ENCODE data around the gene TNS1.
A peak's percentile ranks its signal among the peaks of the same experiment; 100 is the strongest.

The TNS1 gene

DNA sequence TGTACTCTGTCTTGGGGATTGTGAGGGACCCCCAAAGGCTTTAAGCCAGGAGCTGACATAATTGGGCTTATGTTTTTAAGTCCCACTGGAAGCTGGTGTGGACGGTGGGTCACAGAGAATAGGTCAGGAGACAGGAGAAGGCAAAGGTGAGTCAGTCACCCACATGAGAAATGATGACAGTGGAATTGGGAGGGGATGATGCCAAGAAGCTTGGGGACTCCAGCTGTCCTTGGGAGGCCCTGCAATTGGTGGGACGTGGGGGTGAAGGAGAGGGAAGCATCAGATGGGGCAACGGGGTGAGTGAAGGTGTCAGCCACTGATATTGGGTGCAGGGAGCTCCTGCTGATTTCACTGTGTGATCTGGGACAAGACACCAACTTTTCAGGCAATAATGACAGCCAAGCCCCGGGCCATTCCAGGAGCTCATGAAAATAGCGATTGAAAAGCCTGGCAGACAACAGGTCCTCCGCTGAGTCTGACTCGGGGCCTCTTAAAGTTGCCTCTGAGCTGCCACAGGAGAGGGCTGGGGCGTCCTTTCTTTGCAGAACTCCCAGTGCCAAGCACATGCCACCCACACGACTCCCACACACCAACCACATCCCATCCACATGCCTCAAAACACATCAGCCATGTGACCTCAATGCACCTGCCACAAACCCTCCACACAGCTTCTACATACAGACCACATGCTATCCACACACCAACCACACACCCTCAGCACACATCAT lies 13.4 kb downstream of the TNS1 start:
- in situ Hi-C loops (cut with MboI; ENCODE audit: low pct_unique_long_range_greater_than_20kb, low sequenced_read_pairs) = no loop called here
- DNase-seq = no peak

DNA sequence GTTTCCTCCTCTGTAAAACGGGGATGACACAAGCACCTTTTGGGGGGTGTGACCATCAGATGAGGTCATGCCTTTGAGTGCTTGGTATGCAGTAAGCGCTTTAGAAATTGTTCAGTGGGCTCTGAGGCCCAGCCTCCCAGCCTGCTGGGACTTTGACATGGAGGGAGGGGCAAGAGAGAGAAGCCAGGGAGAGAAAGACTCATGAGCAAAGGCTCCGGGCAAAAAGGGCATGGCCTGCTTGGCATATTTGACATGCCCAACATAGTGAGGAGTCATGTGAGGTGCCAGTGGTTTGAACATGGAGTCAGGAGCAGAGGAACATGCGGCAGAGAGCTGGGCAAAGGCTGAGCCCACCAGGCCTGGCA lies 14.0 kb downstream of the TNS1 start:
- in situ Hi-C loops (cut with MboI; ENCODE audit: low pct_unique_long_range_greater_than_20kb, low sequenced_read_pairs) = no loop called here
- DNase-seq = no peak

DNA sequence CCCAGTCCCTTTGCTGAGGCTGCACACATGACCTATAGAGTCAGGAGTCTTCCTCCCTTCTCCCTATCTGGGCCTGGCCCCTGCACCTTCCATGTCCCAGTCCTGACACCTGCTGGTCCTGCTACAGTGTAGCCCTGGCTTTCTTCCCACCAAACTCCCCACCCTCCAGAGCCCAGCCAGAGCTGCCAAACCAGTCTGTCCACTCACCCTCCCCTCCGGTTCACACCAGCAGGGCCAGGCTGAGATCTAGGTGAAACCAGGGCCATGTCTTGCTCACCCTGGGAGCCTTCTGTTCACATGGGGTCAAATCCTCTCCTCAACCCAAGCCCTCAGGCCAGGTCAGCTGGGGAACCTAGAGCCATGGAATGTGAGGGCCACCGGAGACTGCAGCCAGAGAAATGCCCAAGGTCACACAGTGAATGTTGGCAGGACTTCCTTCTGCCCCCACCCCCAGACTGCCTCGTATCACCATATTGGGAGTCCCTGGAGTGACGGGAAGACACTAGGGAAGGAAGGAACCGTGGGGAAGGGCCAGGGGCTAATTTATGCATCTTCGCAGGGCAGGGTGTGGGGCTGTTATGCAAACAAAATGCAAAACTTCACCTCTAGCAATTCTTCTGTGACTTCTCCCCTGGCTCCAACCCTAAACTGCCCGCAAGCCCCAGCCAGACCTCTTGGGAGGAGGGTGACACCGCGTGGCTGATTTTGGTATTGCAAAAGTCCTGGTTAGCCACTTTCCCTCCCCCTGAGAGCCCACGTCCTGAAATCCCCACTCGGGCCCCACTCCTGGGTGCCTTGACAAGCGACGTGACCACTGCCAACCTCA lies 14.6 kb downstream of the TNS1 start:
- peak; percentile 83 for DNase-seq
- in situ Hi-C loops (cut with MboI; ENCODE audit: low pct_unique_long_range_greater_than_20kb, low sequenced_read_pairs) = no loop called here

DNA sequence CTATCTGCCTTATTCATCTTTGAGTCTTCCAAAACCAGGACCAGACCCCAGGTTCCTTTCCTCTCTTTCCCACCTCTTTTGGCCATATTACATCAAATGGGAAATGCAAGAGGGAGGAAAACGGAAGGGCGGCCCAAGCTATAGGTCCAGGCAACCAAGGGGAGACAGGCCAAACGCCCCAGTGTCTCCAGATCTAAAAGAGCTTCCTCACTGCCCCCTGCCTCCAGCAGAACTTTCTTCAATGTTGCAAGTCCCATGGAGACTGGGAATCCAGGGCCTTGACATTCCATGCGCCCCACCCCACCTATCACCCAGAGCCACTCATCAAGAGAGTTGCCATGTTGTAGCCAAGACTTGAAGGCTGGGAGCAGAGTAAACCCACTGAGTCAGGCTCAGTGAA lies 15.4 kb downstream of the TNS1 start:
- no peak for DNase-seq
- in situ Hi-C loops (cut with MboI; ENCODE audit: low pct_unique_long_range_greater_than_20kb, low sequenced_read_pairs) = no loop called here

DNA sequence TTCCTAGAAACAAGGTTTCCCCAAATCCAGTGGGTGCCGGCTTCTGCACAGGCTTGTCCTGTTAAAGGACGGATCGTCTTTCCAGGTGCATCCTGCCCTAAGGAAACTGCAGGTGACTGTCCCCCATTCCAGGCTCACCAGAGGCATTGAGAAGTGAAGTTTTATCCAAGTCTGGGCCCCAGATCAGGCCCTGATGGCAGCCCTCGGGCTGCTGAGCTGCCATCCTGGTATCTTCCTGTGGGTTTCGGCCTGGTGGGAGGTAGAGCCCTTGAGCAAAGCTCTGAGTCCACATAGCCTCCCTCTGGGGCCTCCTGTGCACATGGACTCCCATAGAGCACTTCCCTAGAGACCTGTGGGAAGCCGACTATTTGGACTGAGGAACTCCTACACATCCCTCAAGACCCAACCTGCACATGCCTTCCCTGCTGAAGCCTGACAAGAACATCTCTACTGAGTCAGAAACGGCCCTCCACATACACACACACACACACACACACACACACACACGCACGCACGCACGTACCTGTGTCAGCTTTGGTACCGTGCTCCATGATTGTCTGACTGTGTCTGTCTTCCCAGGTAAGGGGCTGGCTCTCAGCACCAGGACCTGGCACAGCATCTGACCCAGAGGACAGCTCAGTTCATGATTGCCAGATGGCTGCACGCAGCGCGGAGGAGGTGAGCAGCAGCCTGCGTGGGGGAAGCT lies 16.4 kb downstream of the TNS1 start:
- DNase-seq = no peak
- in situ Hi-C loops (cut with MboI; ENCODE audit: low pct_unique_long_range_greater_than_20kb, low sequenced_read_pairs) = no loop called here

DNA sequence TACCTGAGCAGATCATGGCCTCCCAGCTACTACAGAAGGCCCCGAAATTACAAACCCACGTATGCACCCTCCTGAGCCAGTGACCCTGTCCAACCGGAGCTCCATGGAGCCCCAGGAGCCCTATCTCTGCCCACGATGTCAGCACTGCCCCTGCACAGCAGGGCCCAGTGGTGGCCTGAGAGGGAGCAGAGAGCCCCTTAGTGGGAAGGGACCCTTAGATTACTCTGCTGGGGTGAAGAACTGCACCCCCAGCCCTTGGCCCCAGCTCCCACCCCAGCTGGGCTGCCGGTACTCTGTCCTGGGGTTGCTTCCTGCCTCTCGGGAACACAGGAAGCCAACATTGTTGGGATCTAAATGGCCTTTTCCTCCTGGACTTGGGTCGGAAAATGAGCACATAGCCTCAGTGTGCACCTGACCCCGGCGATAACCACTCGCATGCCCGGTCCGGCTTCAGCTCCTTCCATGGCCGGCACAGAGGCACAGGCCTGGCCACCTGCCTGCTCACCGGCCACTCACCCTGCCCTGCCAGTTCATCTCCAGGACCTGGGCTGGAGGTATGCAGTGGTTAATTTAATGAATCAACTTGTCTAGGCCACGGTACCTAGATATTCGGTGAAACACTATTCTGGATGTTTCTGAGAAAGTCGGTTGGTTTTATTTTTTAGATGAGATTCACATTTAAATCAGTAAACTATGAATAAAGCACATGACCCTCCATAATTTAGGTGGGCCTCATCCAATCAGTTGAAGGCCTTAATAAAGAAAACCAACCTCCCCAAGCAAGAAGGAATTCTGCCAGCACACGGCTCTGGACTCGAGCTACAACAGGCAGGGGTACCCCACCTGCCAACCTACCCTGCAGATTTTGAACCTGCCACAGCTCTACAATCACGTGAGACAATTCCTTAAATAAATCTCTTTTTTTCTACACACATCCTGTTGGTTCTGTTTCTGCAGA lies 19.2 kb downstream of the TNS1 start:
- in situ Hi-C loops (cut with MboI; ENCODE audit: low pct_unique_long_range_greater_than_20kb, low sequenced_read_pairs) = no loop called here

DNA sequence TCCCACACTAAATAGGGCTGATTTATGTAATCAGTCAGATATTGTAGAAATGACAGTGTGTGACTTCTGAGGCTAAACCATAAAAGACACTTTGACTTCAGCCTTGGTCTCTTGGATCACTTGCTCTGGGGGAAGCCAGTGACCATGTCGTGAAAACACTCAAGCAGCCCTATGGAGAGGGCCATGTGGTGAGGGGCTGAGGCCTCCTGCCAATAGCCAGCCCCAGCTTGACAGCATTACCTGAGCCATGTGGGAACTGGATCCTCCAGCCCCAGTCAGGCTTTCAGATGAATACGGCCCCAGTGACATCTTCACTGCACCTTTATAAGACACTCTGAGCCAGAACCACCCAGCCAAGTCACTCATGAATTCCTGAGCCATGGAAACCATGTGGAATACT lies 20.8 kb downstream of the TNS1 start:
- in situ Hi-C loops (cut with MboI; ENCODE audit: low pct_unique_long_range_greater_than_20kb, low sequenced_read_pairs) = no loop called here
- no peak for DNase-seq

More for the DNA sequence above, 19.2 kb downstream of the TNS1 start:
- no peak for DNase-seq

DNA sequence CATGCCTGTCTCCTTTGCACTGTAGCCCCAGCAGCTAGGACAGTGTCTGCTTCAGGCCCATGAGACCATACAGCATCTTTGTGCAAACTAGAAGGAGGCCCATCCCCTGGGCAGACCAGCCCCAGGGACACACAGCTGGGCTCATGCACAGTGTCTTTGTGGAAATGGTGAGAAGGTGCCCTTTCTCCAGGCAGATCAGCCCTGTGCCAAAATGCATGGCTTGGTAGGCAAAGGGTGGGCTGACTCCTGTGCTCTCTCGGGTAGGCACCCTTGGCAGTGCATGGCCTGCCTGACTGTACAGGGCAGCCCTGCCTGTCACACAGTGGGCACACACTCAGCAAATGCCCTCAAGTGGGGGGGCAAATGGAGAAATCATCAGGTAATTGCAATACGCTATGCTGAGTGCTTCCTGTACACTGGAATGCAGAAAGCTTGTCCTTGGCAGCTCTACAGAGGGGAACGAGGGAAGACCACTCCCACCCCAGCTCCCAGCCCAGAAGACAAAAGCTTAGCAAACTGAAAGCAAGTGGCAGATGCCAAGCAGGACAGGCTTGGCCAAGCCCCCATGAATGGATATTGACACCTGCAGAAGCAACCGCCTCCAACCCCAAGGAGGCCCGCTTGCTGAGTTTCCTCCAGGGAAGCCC lies 21.6 kb downstream of the TNS1 start:
- in situ Hi-C loops (cut with MboI; ENCODE audit: low pct_unique_long_range_greater_than_20kb, low sequenced_read_pairs) = no loop called here
- DNase-seq = no peak

DNA sequence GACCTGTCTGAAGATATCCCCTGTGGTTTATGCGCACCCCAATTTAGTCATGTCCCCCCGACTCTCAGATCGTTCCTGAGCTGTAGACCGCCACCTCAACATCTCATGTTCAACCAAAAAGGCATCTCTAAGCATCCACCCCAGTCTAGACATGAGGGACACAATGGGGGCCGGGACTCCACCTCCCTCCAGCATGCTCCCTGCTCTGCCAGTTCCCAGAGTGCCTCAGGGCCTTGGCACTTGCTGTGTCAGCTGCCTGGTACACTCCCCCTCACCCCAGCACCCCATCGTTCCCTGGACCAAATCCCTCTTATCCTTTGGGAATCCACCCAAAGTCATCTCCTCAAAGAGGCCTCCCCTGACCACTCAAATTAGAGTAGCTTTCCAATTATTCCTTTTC lies 22.2 kb downstream of the TNS1 start:
- no peak for DNase-seq
- in situ Hi-C loops (cut with MboI; ENCODE audit: low pct_unique_long_range_greater_than_20kb, low sequenced_read_pairs) = no loop called here

DNA sequence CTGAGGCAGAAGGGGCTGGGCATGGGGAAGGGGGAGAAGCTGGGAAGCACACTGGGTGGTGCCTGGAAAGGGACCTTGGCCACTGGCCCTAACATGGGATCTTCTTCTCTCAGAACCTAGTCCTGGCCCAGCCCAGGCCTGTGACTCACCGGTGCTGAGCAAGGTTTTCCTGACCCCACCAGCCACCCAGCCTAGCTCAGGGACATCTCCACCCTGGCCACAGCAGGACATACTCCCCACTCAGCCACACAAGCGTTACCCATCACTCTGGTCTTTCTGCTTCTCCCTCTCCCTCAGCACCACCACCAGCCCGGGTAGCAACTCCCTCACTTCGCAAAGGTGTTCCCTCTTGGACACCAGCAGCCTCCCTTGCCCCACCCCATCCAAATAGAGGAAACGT lies 22.8 kb downstream of the TNS1 start:
- in situ Hi-C loops (cut with MboI; ENCODE audit: low pct_unique_long_range_greater_than_20kb, low sequenced_read_pairs) = no loop called here
- no peak for DNase-seq

DNA sequence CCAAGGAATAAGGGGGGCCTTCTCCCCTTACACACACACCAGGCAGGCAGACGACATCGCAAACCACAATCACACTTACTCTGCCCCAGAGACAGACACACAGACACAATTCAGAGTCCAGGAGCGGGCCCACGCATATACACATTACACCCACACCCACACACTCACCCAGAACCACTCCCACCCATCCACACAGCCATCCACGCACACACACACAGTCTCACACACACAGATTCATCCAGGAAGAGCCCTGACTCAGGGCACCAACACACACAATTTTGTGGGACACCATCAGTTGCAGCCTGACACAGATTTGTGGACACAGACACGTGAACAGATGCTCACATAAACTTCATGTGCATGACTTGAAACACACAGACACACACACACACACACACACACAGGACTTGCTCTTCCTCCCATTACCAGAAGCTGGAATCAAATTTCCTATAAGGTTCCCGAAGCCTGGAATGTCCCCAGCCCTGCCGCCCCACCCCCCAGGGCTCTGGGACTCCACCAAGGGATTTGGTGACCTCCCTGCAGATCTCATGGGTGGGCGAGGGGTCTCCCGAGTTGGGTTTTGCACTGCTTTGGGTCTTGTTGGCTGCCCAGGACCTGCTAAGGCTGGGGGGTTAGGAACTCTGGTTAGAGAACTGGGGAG lies 23.5 kb downstream of the TNS1 start:
- in situ Hi-C loops (cut with MboI; ENCODE audit: low pct_unique_long_range_greater_than_20kb, low sequenced_read_pairs) = no loop called here
- DNase-seq = no peak

DNA sequence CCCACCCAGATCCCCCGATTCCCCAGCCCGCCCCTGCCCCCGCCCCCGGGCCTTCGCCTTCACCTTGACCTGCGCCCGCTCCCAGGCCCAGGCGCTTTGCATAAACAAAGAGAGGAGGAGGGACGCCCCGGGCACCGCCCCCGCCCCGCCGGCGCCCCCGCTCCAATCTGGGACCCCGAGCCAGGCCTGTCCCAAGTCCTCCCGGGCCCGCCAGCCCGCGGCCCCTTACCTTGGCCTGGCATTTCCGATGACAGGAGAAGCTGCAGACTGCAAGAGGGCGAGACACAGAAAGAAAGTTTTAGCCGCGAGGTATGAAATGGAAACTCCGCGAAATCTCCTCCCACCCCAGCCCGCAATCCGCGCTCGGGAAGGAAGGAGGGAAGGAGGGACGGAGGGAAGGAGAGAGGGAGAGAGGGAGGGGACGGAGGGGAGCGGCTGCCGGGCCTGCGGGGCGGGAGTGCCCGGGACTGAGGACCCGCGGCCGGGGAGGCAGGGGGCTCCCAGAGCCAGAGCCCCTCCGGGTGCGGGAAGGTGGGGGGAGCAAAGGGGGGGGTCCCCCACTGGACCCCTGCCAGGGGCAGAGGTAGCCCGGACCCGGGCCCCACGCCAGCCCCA lies 24.2 kb downstream of the TNS1 start:
- in situ Hi-C loops (cut with MboI; ENCODE audit: low pct_unique_long_range_greater_than_20kb, low sequenced_read_pairs) = no loop called here
- DNase-seq = no peak

DNA sequence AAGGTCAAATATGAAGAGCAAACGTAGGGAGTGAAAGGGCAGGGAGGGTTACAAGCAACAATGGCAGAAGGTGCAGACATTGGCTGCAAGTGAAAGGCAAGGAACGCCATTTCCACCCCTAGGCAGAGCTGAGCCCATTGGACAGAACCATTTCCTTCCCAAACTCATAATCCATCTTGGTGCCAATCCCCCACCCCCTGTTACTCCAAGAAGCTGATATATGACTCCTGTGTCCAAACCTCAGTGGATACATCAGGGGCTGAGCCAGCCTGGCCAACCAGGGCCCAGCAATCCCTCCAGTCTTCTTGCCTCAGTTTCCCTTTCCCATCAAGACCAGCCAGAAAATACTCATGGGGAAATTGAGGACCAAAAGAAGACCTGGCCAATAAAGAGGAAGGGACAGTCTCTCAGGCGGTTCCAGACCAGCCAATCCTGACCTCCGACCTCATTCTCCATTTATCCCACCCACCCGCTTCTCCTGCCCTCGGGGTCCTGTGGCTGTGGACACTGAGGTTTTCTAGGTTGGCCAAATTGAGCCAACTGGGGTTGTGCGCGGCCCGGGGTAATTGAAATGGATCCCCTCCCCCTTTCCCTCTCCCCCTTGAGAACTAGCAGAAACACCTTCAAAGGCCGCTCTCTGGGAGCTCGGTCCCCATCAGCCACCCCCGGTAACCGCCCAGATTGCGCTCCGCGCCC lies 24.8 kb downstream of the TNS1 start:
- in situ Hi-C loops (cut with MboI; ENCODE audit: low pct_unique_long_range_greater_than_20kb, low sequenced_read_pairs) = no loop called here

DNA sequence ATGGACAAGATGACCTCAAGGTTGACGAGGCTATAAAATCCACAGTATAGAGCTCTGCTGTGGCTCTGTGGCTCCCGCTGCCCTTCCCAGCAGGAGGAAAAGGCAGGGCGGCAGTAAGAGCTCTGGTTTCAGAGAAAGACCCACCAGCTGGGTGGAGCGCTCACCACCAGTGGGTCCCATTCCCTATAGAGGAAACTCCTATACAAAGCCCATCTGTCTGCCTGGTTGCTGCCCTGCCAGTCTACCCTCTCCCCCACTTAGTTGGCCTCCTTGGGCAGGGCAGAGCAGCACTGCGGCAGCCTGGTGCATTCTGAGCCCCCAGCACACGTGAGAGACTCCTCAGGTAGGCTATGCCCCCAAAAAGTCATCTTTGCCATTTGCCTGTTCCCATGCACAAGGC lies 26.5 kb downstream of the TNS1 start:
- DNase-seq = no peak
- in situ Hi-C loops (cut with MboI; ENCODE audit: low pct_unique_long_range_greater_than_20kb, low sequenced_read_pairs) = no loop called here

More for the DNA sequence above, 24.8 kb downstream of the TNS1 start:
- no peak for DNase-seq

DNA sequence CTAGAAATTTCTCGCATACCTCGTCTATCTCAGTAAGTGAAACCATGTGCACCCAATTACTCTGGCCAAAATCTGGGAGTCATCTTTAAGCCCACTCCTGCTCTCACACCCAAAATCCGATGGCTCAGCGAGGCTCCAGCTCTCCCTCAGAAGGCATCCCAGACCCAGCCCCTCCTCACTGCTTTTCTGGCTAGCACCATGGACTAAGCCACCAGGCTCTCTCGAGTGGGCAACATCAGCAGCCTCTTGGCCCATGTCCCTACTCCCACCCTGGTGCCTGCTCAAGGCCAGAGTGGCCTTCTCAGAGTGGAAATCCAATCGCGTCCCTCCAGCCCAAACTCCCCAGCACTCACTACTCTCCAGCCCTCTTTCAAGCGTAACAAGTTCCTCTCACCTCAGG lies 27.2 kb downstream of the TNS1 start:
- in situ Hi-C loops (cut with MboI; ENCODE audit: low pct_unique_long_range_greater_than_20kb, low sequenced_read_pairs) = no loop called here
- no peak for DNase-seq

DNA sequence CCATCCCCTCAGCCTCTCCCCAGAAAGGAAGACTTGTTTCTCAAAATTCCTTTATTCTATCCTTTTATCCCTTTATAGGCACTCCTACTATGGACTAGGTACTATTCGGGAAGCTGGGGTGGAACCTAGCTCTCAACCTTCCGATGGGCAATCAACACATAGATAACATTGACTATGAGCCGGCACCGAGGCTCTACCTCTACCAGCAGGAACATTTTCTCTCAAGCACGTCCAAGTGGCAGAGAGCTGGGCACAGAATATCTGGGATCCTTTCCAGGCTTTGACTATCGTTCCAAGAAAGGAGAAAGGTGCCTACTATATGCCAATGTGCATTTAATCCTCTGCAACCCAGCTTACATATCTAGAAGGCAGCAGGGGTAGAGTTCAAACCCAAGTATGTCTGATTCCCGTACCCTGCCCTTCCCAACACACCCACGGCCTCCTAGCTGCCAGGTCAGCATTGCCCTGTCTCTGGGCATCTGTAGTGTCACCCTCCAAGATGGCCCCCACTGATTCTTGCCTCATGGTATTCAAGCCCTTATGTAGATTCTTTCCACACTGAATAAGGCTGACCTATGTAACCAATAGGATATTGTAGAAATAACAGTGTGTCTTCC lies 28.3 kb downstream of the TNS1 start:
- in situ Hi-C loops (cut with MboI; ENCODE audit: low pct_unique_long_range_greater_than_20kb, low sequenced_read_pairs) = no loop called here
- DNase-seq = no peak
